Keratinocyte (primary cell): ENCODE measurements around the gene ALG13.

Experiments used
- CTCF ChIP-seq, 3 experiments: IDR thresholded peaks in 1 of 3; conservative IDR thresholded peaks in 1 of 3; optimal IDR thresholded peaks in 1 of 3; 2 replicates in 2 of 3; 3 replicates in 1 of 3; pipeline versions ENCODE3 to v1.5.1; 2011; ENCODE audit warnings: low read length in 3 of 3, mild to moderate bottlenecking in 3 of 3, moderate library complexity in 2 of 3, control low read depth in 1 of 3, inconsistent platforms in 1 of 3; ENCODE audit not compliant: insufficient read depth in 2 of 3; ENCODE audit errors: extremely low read depth in 1 of 3
- EZH2 ChIP-seq: IDR thresholded peaks from one replicate; pipeline ENCODE4 v1.6.1; 2012; ENCODE audit warnings: inconsistent platforms, mild to moderate bottlenecking, low read length, moderate library complexity

GRCh38 chrX:111687305-111687704, 6.3 kb downstream of the ALG13 start:
- TF ChIP-seq CTCF (optimal IDR thresholded peaks at IDR 0.05 in 1 of 3, IDR thresholded peaks at IDR 0.05 in 1 of 3, conservative IDR thresholded peaks at IDR 0.05 in 1 of 3; ENCODE audit: extremely low read depth in 1 of 3, insufficient read depth in 2 of 3, low read length in 3 of 3) (no peak), EZH2 (no peak)
